GM21526 (cell line): ENCODE results near the gene ANKRD53.
"Not testable (repeated sequence)": the region's sequence is repeated elsewhere in the genome, so short reads cannot be mapped to it uniquely, and the experiment has no call there.

ENCODE experiments used
- ATAC-seq: cut with Tn5 transposase; IDR thresholded peaks from one replicate; pipeline ENCODE4 v1.9.1; 2021; ENCODE audit warnings: moderate library complexity; ENCODE audit not compliant: unreplicated experiment, low FRiP score

ANKRD53 gene

GRCh38 chr2:70988726-70989648 lies 10.6 kb downstream of the ANKRD53 start:
- no peak for ATAC-seq

GRCh38 chr2:70990216-70990615 lies 11.8 kb downstream of the ANKRD53 start:
- no peak for ATAC-seq

- ATAC-seq = no peak
Observed at GRCh38 chr2:70991142-70991541, 12.7 kb downstream of the ANKRD53 start.

- no peak for ATAC-seq
Observed at GRCh38 chr2:70991742-70992141, 13.3 kb downstream of the ANKRD53 start.

GRCh38 chr2:70992945-70993853 lies 14.8 kb downstream of the ANKRD53 start:
- no peak for ATAC-seq

GRCh38 chr2:70994009-70994698 lies 15.7 kb downstream of the ANKRD53 start:
- peak; percentile 28 for ATAC-seq

GRCh38 chr2:70994699-70995425 lies 16.4 kb downstream of the ANKRD53 start, which contains the start of gene TEX261:
Gene TEX261 (minus strand): TSS chr2:70994873. CDS start chr2:70994757, 116 bp downstream.
- ATAC-seq = peak; percentile 94

- ATAC-seq = peak; percentile 47
Observed at GRCh38 chr2:70995426-70995729, 16.9 kb downstream of the ANKRD53 start.

- not testable (repeated sequence) for ATAC-seq
Observed at GRCh38 chr2:70998885-70999284, 20.5 kb downstream of the ANKRD53 start.

- ATAC-seq = no peak
Observed at GRCh38 chr2:70999362-70999761, 20.9 kb downstream of the ANKRD53 start.

- not testable (repeated sequence) for ATAC-seq
Observed at GRCh38 chr2:70999931-71000330, 21.5 kb downstream of the ANKRD53 start.

- peak; percentile 84 for ATAC-seq
Observed at GRCh38 chr2:71000780-71001591, 22.6 kb downstream of the ANKRD53 start.

GRCh38 chr2:71001592-71001927 lies 23.1 kb downstream of the ANKRD53 start:
- ATAC-seq = no peak

GRCh38 chr2:71001981-71002570 lies 23.6 kb downstream of the ANKRD53 start:
- no peak for ATAC-seq

GRCh38 chr2:71003396-71003795 lies 25.0 kb downstream of the ANKRD53 start:
- no peak for ATAC-seq

- ATAC-seq = no peak
Observed at GRCh38 chr2:71003966-71004755, 25.7 kb downstream of the ANKRD53 start.

- ATAC-seq = no peak
Observed at GRCh38 chr2:71004857-71005256, 26.4 kb downstream of the ANKRD53 start.
